A172 (cell line): ENCODE results near the gene CDK4. TPM values are rescaled to one million over a fixed set of nuclear protein-coding genes. Genes with fewer than 3 reads are reported as not detected.
A peak's percentile ranks its signal among the peaks of the same experiment; 100 is the strongest.
"Not testable (repeated sequence)": the region's sequence is repeated elsewhere in the genome, so short reads cannot be mapped to it uniquely, and the experiment has no call there.

Experiments used
- DNase-seq: peaks from one replicate; pipeline ENCODE4 v3.0.0-alpha.2; 2015; ENCODE audit warnings: low spot score
- total RNA-seq: library from RNA; depleted of rRNA; stranded (reverse); fragments of >200 nt; shearing (Covaris generic); gene quantifications from 2 replicates; pipeline ENCODE4 v1.2.3, GENCODE V29; 2014

The CDK4 gene
- total RNA-seq, 1 experiment from 2014 or later: 300 TPM

- peak; percentile 83 for DNase-seq
Observed at GRCh38 chr12:57726151-57726883, 25.8 kb downstream of the CDK4 start.

- DNase-seq: no peak
Observed at GRCh38 chr12:57725851-57726150, 26.3 kb downstream of the CDK4 start.

GRCh38 chr12:57724936-57725740 lies 27.0 kb downstream of the CDK4 start:
- DNase-seq: no peak

GRCh38 chr12:57724003-57724935 lies 27.8 kb downstream of the CDK4 start:
- no peak for DNase-seq

- no peak for DNase-seq
Observed at GRCh38 chr12:57723630-57723962, 28.5 kb downstream of the CDK4 start.

- no peak for DNase-seq
Observed at GRCh38 chr12:57722716-57723629, 29.1 kb downstream of the CDK4 start.

- DNase-seq: not testable (repeated sequence)
Observed at GRCh38 chr12:57721846-57722608, 30.1 kb downstream of the CDK4 start.

GRCh38 chr12:57720606-57721595 lies 31.2 kb downstream of the CDK4 start:
- no peak for DNase-seq

- DNase-seq: no peak
Observed at GRCh38 chr12:57719777-57720605, 32.1 kb downstream of the CDK4 start.

- no peak for DNase-seq
Observed at GRCh38 chr12:57718641-57719528, 33.2 kb downstream of the CDK4 start.

GRCh38 chr12:57717846-57718640 lies 34.1 kb downstream of the CDK4 start:
- no peak for DNase-seq

GRCh38 chr12:57717131-57717530 lies 35.0 kb downstream of the CDK4 start:
- DNase-seq: no peak

- DNase-seq: no peak
Observed at GRCh38 chr12:57716305-57716704, 35.8 kb downstream of the CDK4 start.

- no peak for DNase-seq
Observed at GRCh38 chr12:57715786-57716185, 36.3 kb downstream of the CDK4 start.

- DNase-seq: not testable (repeated sequence)
Observed at GRCh38 chr12:57715036-57715748, 36.9 kb downstream of the CDK4 start.

GRCh38 chr12:57713209-57713608 lies 38.9 kb downstream of the CDK4 start:
- DNase-seq: no peak
